Fibroblast of the aortic adventitia (primary cell): ENCODE measurements around the gene AGMAT. TPM values are rescaled to one million over a fixed set of nuclear protein-coding genes. Genes with fewer than 3 reads are reported as not detected.
A peak's percentile ranks its signal among the peaks of the same experiment; 100 is the strongest.

ENCODE experiments used
- DNase-seq: peaks from one replicate; pipeline ENCODE4 v3.0.0-alpha.2; 2010; ENCODE audit warnings: low read depth
- H3K4me3 ChIP-seq: 2 replicates; pipeline ENCODE4 v1.5.1; 2011; ENCODE audit warnings: low read depth, mild to moderate bottlenecking, control low read depth, low read length, moderate library complexity
- CTCF ChIP-seq: IDR thresholded peaks from 2 replicates; pipeline ENCODE4 v1.5.1; 2011; ENCODE audit warnings: mild to moderate bottlenecking, low read length, control low read depth, inconsistent platforms; ENCODE audit not compliant: insufficient read depth
- total RNA-seq: library from RNA; depleted of rRNA; stranded (reverse); fragments of >200 nt; gene quantifications from 2 replicates; pipeline ENCODE4 v1.2.3, GENCODE V29; 2012; ENCODE audit warnings: low replicate concordance

Gene AGMAT
- total RNA-seq, 1 donor = 1.4 TPM

- TF ChIP-seq CTCF = no peak
- DNase-seq = no peak
- no peak overlapping the region for H3K4me3 ChIP-seq
These were observed 26.3 kb downstream of the AGMAT start for GRCh38 chr1:15558516-15558915.

GRCh38 chr1:15557594-15557993 lies 27.3 kb downstream of the AGMAT start:
- TF ChIP-seq CTCF = no peak
- DNase-seq = no peak
- H3K4me3 ChIP-seq = no peak overlapping the region

- H3K4me3 ChIP-seq = no peak overlapping the region
- no peak for TF ChIP-seq CTCF
- DNase-seq = no peak
These were observed 27.8 kb downstream of the AGMAT start for GRCh38 chr1:15557008-15557407.

- no peak for TF ChIP-seq CTCF
- DNase-seq = no peak
- H3K4me3 ChIP-seq = no peak overlapping the region
These were observed 34.3 kb downstream of the AGMAT start for GRCh38 chr1:15550573-15550972.

GRCh38 chr1:15546641-15547040 lies 38.2 kb downstream of the AGMAT start:
- TF ChIP-seq CTCF = no peak
- H3K4me3 ChIP-seq = no peak overlapping the region
- no peak for DNase-seq

- DNase-seq = peak; percentile 89
- H3K4me3 ChIP-seq = no peak overlapping the region
- no peak for TF ChIP-seq CTCF
These were observed 41.0 kb downstream of the AGMAT start for GRCh38 chr1:15543589-15544568.
